Smooth muscle cell (in vitro differentiated cells): ENCODE measurements around the gene PCCA. TPM values are rescaled to one million over a fixed set of nuclear protein-coding genes. Genes with fewer than 3 reads are reported as not detected.

Source experiments
- DNase-seq: peaks from one replicate; lab custom pipeline; 2025; ENCODE audit not compliant: unreplicated experiment; lab: John Stamatoyannopoulos, UW
- H2AFZ ChIP-seq: fragments of 200-600 bp; sonication (generic); 2 replicates; pipeline ENCODE4 v1.6.0; 2016; ENCODE audit warnings: antibody characterized with exemption, low read depth, mild to moderate bottlenecking
- H3F3A ChIP-seq: fragments of 200-600 bp; sonication (generic); 2 replicates; pipeline ENCODE4 v1.6.0; 2017; ENCODE audit warnings: antibody characterized with exemption, low read depth
- H3K27ac ChIP-seq: fragments of 200-600 bp; sonication (generic); 2 replicates; pipeline ENCODE4 v1.5.1; 2016; ENCODE audit warnings: low read depth, mild to moderate bottlenecking
- H3K27me3 ChIP-seq: fragments of 200-600 bp; sonication (generic); 2 replicates; pipeline ENCODE4 v1.6.1; 2016; ENCODE audit warnings: low read depth, mild to moderate bottlenecking
- H3K36me3 ChIP-seq: fragments of 200-600 bp; sonication (generic); 2 replicates; pipeline ENCODE4 v1.5.1; 2016; ENCODE audit warnings: low read depth
- H3K4me1 ChIP-seq: fragments of 200-600 bp; sonication (generic); 2 replicates; pipeline ENCODE4 v1.5.1; 2016; ENCODE audit warnings: low read depth
- H3K4me2 ChIP-seq: fragments of 200-600 bp; sonication (generic); 2 replicates; pipeline ENCODE4 v1.6.0; 2016; ENCODE audit warnings: mild to moderate bottlenecking
- H3K4me3 ChIP-seq: fragments of 200-600 bp; sonication (generic); 2 replicates; pipeline ENCODE4 v1.5.1; 2016; ENCODE audit warnings: mild to moderate bottlenecking
- H3K79me2 ChIP-seq: fragments of 200-600 bp; sonication (generic); 2 replicates; pipeline ENCODE4 v1.6.0; 2016; ENCODE audit warnings: low read depth, mild to moderate bottlenecking
- H3K9ac ChIP-seq: fragments of 200-600 bp; sonication (generic); 2 replicates; pipeline ENCODE4 v1.6.0; 2016; ENCODE audit warnings: low read depth
- H3K9me3 ChIP-seq: fragments of 200-600 bp; sonication (generic); replicated peaks from 2 replicates; pipeline ENCODE4 v1.5.1; 2016; ENCODE audit warnings: low read depth
- H4K20me1 ChIP-seq: fragments of 200-600 bp; sonication (generic); 2 replicates; pipeline ENCODE4 v1.6.0; 2016; ENCODE audit warnings: low read depth
- CTCF ChIP-seq: fragments of 200-600 bp; sonication (generic); IDR thresholded peaks from 2 replicates; pipeline ENCODE4 v1.5.1; 2017; ENCODE audit warnings: borderline replicate concordance, mild to moderate bottlenecking, antibody characterized with exemption; ENCODE audit not compliant: insufficient read depth, poor library complexity, severe bottlenecking
- WGBS: methylation state at CpG from one replicate; pipeline ENCODE4 v1.1.7; 2016; ENCODE audit warnings: low lambda C conversion rate; 5-methylcytosine and 5-hydroxymethylcytosine counted together
- polyA plus RNA-seq: library from polyadenylated mRNA; unstranded; fragments of >200 nt; fragmentation: Nextera tagmentation; extraction: Ambion mirVana; gene quantifications from 2 replicates; pipeline ENCODE4 v1.2.1, GENCODE V29; 2016
- total RNA-seq: library from RNA; depleted of rRNA; stranded (reverse); fragments of >200 nt; gene quantifications from 2 replicates; pipeline ENCODE4 v1.2.3, GENCODE V29; 2014

PCCA gene
- total and polyA plus RNA-seq, 2 experiments from 2014 or later: 19.6 to 24.7 TPM

GRCh38 chr13:100330662-100331061, 241.8 kb downstream of the PCCA start:
- Histone ChIP-seq H3F3A (no peaks in the 10 kb centered on the region), H4K20me1 (no peaks in the 10 kb centered on the region), H3K9me3 (peaks cover 7% of the 10 kb centered on the region), H3K4me3 (no peak overlapping the region), H3K4me1 (no peaks in the 10 kb centered on the region), H3K36me3 (peaks cover 4% of the 10 kb centered on the region), H3K79me2 (no peaks in the 10 kb centered on the region), H3K27me3 (no peaks in the 10 kb centered on the region), H3K4me2 (no peak overlapping the region), H2AFZ (no peak overlapping the region), H3K9ac (no peak overlapping the region), H3K27ac (no peak overlapping the region)
- no peak for TF ChIP-seq CTCF
- DNase-seq: no peak

GRCh38 chr13:100333141-100333540, 244.2 kb downstream of the PCCA start:
- WGBS: 96% methylated on average over 1 of the region's 1 CpG
- Histone ChIP-seq H3K4me3 (no peak overlapping the region), H3K36me3 (peaks cover 4% of the 10 kb centered on the region), H3K27me3 (no peaks in the 10 kb centered on the region), H3K4me1 (no peaks in the 10 kb centered on the region), H3K9me3 (peaks cover 7% of the 10 kb centered on the region), H3F3A (no peaks in the 10 kb centered on the region), H3K4me2 (no peak overlapping the region), H3K9ac (no peak overlapping the region), H2AFZ (no peak overlapping the region), H3K27ac (no peak overlapping the region), H4K20me1 (no peaks in the 10 kb centered on the region), H3K79me2 (no peaks in the 10 kb centered on the region)
- DNase-seq: no peak
- no peak for TF ChIP-seq CTCF

GRCh38 chr13:100334214-100334613, 245.3 kb downstream of the PCCA start:
- Histone ChIP-seq H3K27me3 (no peaks in the 10 kb centered on the region), H3K27ac (no peak overlapping the region), H4K20me1 (no peaks in the 10 kb centered on the region), H3K4me1 (no peaks in the 10 kb centered on the region), H3K9me3 (peaks cover 7% of the 10 kb centered on the region), H3K79me2 (no peaks in the 10 kb centered on the region), H3F3A (no peaks in the 10 kb centered on the region), H3K9ac (no peak overlapping the region), H3K36me3 (peaks cover 4% of the 10 kb centered on the region), H3K4me2 (no peak overlapping the region), H3K4me3 (no peak overlapping the region), H2AFZ (no peak overlapping the region)
- no peak for DNase-seq
- no peak for TF ChIP-seq CTCF
- 96% methylated on average over 1 of the region's 1 CpG for WGBS

- TF ChIP-seq CTCF: no peak
- no peaks in the 10 kb centered on the region for H3K79me2 ChIP-seq
- 85% methylated on average over 9 of the region's 9 CpGs for WGBS
- H3K27ac ChIP-seq: no peak overlapping the region
- DNase-seq: no peak
- no peak overlapping the region for H3K4me2 ChIP-seq
- no peak overlapping the region for H2AFZ ChIP-seq
- H3K9me3 ChIP-seq: peaks cover 7% of the 10 kb centered on the region
- H3K4me3 ChIP-seq: no peak overlapping the region
- no peaks in the 10 kb centered on the region for H3K27me3 ChIP-seq
- H4K20me1 ChIP-seq: no peaks in the 10 kb centered on the region
- H3K4me1 ChIP-seq: no peaks in the 10 kb centered on the region
- peaks cover 4% of the 10 kb centered on the region for H3K36me3 ChIP-seq
- no peaks in the 10 kb centered on the region for H3F3A ChIP-seq
- no peak overlapping the region for H3K9ac ChIP-seq
Measured at GRCh38 chr13:100336795-100337516, 248.1 kb downstream of the PCCA start.
